GM21526 (cell line): ENCODE data around the gene GNA12.
A peak's percentile ranks its signal among the peaks of the same experiment; 100 is the strongest.
"Not testable (repeated sequence)": the region's sequence is repeated elsewhere in the genome, so short reads cannot be mapped to it uniquely, and the experiment has no call there.

Experiments used
- ATAC-seq: cut with Tn5 transposase; IDR thresholded peaks from one replicate; pipeline ENCODE4 v1.9.1; 2021; ENCODE audit warnings: moderate library complexity; ENCODE audit not compliant: unreplicated experiment, low FRiP score

GNA12 gene

GRCh38 chr7:2758673-2759616 lies 85.2 kb downstream of the GNA12 start:
- ATAC-seq = no peak

- peak; percentile 71 for ATAC-seq
Observed at GRCh38 chr7:2757904-2758672, 86.0 kb downstream of the GNA12 start.

GRCh38 chr7:2757361-2757903 lies 86.7 kb downstream of the GNA12 start:
- ATAC-seq = no peak

- no peak for ATAC-seq
Observed at GRCh38 chr7:2755531-2755930, 88.6 kb downstream of the GNA12 start.

GRCh38 chr7:2754912-2755311 lies 89.2 kb downstream of the GNA12 start:
- no peak for ATAC-seq

GRCh38 chr7:2754086-2754485 lies 90.0 kb downstream of the GNA12 start:
- ATAC-seq = no peak

- ATAC-seq = no peak
Observed at GRCh38 chr7:2753148-2753547, 91.0 kb downstream of the GNA12 start.

GRCh38 chr7:2751086-2751485 lies 93.0 kb downstream of the GNA12 start:
- no peak for ATAC-seq

GRCh38 chr7:2750004-2750407 lies 94.1 kb downstream of the GNA12 start:
- ATAC-seq = no peak

- not testable (repeated sequence) for ATAC-seq
Observed at GRCh38 chr7:2748684-2749083, 95.4 kb downstream of the GNA12 start.

- not testable (repeated sequence) for ATAC-seq
Observed at GRCh38 chr7:2743523-2744185, 100.5 kb downstream of the GNA12 start.

- ATAC-seq = no peak
Observed at GRCh38 chr7:2738766-2739549, 105.2 kb downstream of the GNA12 start.

- ATAC-seq = no peak
Observed at GRCh38 chr7:2737771-2738540, 106.2 kb downstream of the GNA12 start.

GRCh38 chr7:2737005-2737743 lies 106.9 kb downstream of the GNA12 start:
- ATAC-seq = not testable (repeated sequence)

- no peak for ATAC-seq
Observed at GRCh38 chr7:2736411-2736914, 107.6 kb downstream of the GNA12 start.

GRCh38 chr7:2735744-2736143 lies 108.4 kb downstream of the GNA12 start:
- ATAC-seq = no peak

GRCh38 chr7:2734751-2735571 lies 109.1 kb downstream of the GNA12 start:
- no peak for ATAC-seq
